Endodermal cell (in vitro differentiated cells): Measurements from ENCODE around the gene CENPF. TPM values are rescaled to one million over a fixed set of nuclear protein-coding genes. Genes with fewer than 3 reads are reported as not detected.

Experiments used
- DNase-seq: peaks from one replicate; pipeline ENCODE4 v3.0.0-alpha.2; 2017
- H3K27ac ChIP-seq: 2 replicates; pipeline ENCODE4 v1.5.1; 2013; ENCODE audit warnings: mild to moderate bottlenecking, low read depth, low read length, moderate library complexity
- H3K27me3 ChIP-seq: 2 replicates; pipeline ENCODE4 v1.6.1; 2013; ENCODE audit warnings: mild to moderate bottlenecking, low read length, moderate library complexity; ENCODE audit not compliant: insufficient read depth, control insufficient read depth, poor library complexity, severe bottlenecking
- H3K36me3 ChIP-seq: 2 replicates; pipeline ENCODE4 v1.7.0; 2013; ENCODE audit warnings: mild to moderate bottlenecking, low read length, moderate library complexity; ENCODE audit not compliant: control insufficient read depth, insufficient read depth
- H3K4me1 ChIP-seq: one replicate; pipeline ENCODE4 v1.7.0; 2013; ENCODE audit warnings: low read length; ENCODE audit not compliant: control insufficient read depth, insufficient read depth
- H3K4me3 ChIP-seq: 2 replicates; pipeline ENCODE4 v1.5.1; 2013; ENCODE audit warnings: mild to moderate bottlenecking, low read length, moderate library complexity
- H3K9ac ChIP-seq: 2 replicates; pipeline ENCODE4 v1.6.1; 2013; ENCODE audit warnings: mild to moderate bottlenecking, low read length, moderate library complexity; ENCODE audit not compliant: poor library complexity, severe bottlenecking; ENCODE audit errors: extremely low read depth
- H3K9me3 ChIP-seq: 2 replicates; pipeline ENCODE4 v1.6.1; 2013; ENCODE audit warnings: mild to moderate bottlenecking, low read length, moderate library complexity; ENCODE audit not compliant: control insufficient read depth
- H3K27ac Mint-ChIP-seq: 2 replicates; pipeline ENCODE4 v1.8.0; 2020; ENCODE audit warnings: mixed read lengths
- H3K27me3 Mint-ChIP-seq: 2 replicates; pipeline ENCODE4 v1.8.0; 2021; ENCODE audit warnings: mild to moderate bottlenecking, mixed read lengths; ENCODE audit not compliant: insufficient read depth
- H3K36me3 Mint-ChIP-seq: 2 replicates; pipeline ENCODE4 v1.8.0; 2020; ENCODE audit warnings: low read depth, mixed read lengths
- H3K4me1 Mint-ChIP-seq: 2 replicates; pipeline ENCODE4 v1.8.0; 2020; ENCODE audit warnings: mixed read lengths
- H3K4me3 Mint-ChIP-seq: 2 replicates; pipeline ENCODE4 v1.8.0; 2020; ENCODE audit warnings: mild to moderate bottlenecking, moderate library complexity, mixed read lengths
- H3K9me3 Mint-ChIP-seq: 2 replicates; pipeline ENCODE4 v1.8.0; 2020; ENCODE audit warnings: mild to moderate bottlenecking, mixed read lengths
- WGBS, 2 experiments: methylation state at CpG; one replicate each; pipeline versions ENCODE4 v1.1.5 to v1.1.7; 2013; ENCODE audit warnings: missing lambda C conversion rate in 2 of 2, mixed read lengths in 1 of 2; ENCODE audit not compliant: insufficient coverage in 1 of 2, insufficient read length in 1 of 2; 5-methylcytosine and 5-hydroxymethylcytosine counted together
- total RNA-seq, 2 donors: library from RNA; stranded (reverse); fragmentation: NEBNext Ultra II Directional in 1 of 2; extraction: Animal tissue kit (Norgen Biotek cat#: 25700) in 1 of 2; gene quantifications; 2 replicates in 1 of 2; 3 replicates in 1 of 2; pipeline ENCODE4 v1.2.1, GENCODE V29; 2021
- TF ChIP-seq, protein P1 (sequence below): fragments of 200-600 bp; sonication (generic); conservative IDR thresholded peaks from 2 replicates; pipeline ENCODE4 v1.5.0; 2021; ENCODE audit warnings: antibody characterized with exemption, mild to moderate bottlenecking

Gene CENPF
- total RNA-seq, 2 donors from 2014 or later: 77.2 to 87.2 TPM

DNA sequence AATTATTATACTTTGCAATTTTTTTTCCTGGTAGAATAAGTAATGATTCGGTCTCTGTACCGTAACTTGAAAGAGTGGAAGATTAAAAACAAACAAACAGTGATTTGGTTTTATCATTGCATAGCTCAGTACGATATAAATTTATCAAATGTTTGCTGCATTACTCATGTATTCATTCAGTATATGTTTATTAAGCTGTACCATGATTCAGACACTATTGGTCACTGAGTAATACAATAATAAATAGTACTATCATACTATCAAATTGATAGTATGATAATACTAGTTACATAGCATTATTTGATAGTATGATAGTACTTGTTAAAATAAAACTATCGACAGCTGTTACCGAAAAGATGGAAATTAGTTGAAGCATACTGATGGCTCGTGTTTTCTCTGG is 12.1 kb downstream of the CENPF start:
- Histone ChIP-seq H3K27ac (no peak overlapping the region), H3K9ac (no peak overlapping the region), H3K36me3 (peaks cover 60% of the 10 kb centered on the region), H3K4me1 (no peaks in the 10 kb centered on the region), H3K4me3 (no peak overlapping the region), H3K27me3 (no peaks in the 10 kb centered on the region), H3K9me3 (peaks cover 8% of the 10 kb centered on the region)
- DNase-seq: no peak
- H3K9me3 Mint-ChIP-seq: peaks cover 2% of the 10 kb centered on the region
- no peaks in the 10 kb centered on the region for H3K27me3 Mint-ChIP-seq
- no peak overlapping the region for H3K27ac Mint-ChIP-seq
- WGBS, 2 experiments: 97% methylated on average over 3 to 6 of the region's 6 CpGs
- no peak overlapping the region for H3K4me3 Mint-ChIP-seq
- peaks cover 51% of the 10 kb centered on the region for H3K36me3 Mint-ChIP-seq
- H3K4me1 Mint-ChIP-seq: peaks cover 2% of the 10 kb centered on the region
- TF ChIP-seq, protein P1, sequence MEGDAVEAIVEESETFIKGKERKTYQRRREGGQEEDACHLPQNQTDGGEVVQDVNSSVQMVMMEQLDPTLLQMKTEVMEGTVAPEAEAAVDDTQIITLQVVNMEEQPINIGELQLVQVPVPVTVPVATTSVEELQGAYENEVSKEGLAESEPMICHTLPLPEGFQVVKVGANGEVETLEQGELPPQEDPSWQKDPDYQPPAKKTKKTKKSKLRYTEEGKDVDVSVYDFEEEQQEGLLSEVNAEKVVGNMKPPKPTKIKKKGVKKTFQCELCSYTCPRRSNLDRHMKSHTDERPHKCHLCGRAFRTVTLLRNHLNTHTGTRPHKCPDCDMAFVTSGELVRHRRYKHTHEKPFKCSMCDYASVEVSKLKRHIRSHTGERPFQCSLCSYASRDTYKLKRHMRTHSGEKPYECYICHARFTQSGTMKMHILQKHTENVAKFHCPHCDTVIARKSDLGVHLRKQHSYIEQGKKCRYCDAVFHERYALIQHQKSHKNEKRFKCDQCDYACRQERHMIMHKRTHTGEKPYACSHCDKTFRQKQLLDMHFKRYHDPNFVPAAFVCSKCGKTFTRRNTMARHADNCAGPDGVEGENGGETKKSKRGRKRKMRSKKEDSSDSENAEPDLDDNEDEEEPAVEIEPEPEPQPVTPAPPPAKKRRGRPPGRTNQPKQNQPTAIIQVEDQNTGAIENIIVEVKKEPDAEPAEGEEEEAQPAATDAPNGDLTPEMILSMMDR: no peak

DNA sequence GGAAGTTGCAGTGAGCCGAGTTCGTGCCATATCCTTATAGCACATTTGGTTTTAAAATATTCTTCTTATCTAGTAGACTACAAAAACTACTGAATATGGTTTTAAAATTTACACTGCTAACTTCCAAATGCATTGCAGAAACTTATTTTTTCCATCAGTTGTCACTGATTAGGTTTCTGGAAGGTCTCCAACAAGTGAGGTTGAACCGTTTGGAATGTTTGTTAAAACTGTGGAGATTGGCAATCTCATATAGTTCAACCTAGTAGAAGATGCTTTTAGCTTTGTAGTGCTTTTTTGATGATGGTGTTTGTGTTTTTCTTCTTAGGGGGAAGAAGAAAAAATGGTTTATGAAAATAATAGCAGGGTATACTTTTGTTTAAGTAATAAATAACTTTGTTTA is 12.9 kb downstream of the CENPF start:
- Histone ChIP-seq H3K27ac (no peak overlapping the region), H3K27me3 (no peaks in the 10 kb centered on the region), H3K36me3 (peaks cover 66% of the 10 kb centered on the region), H3K9ac (no peak overlapping the region), H3K4me1 (no peaks in the 10 kb centered on the region), H3K9me3 (peaks cover 3% of the 10 kb centered on the region), H3K4me3 (no peak overlapping the region)
- Mint-ChIP-seq H3K27ac (no peak overlapping the region), H3K36me3 (peaks cover 50% of the 10 kb centered on the region), H3K4me1 (peaks cover 2% of the 10 kb centered on the region), H3K9me3 (no peaks in the 10 kb centered on the region), H3K27me3 (no peaks in the 10 kb centered on the region), H3K4me3 (no peak overlapping the region)
- no peak for DNase-seq
- TF ChIP-seq, protein P1: no peak
- WGBS, 2 experiments: 92 to 100% methylated on average over 1 to 3 of the region's 3 CpGs

DNA sequence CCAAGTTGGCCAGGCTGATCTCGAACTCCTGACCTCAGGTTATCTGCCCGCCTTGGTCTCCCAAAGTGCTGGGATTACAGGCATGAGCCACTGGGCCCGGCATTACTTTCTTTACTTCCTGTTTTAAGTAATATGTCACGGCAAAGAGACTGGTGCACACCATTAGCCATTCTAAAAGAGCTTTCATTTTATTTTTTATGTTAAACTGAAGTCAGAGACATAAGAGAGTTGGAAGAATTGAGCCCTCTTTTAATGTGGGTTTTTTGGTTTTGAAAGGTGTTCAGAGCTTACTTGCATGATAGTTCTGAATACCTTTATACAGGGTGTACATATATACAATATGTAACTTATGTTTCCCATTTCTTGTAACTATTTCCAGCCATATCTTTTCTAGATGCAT is 14.3 kb downstream of the CENPF start:
- Histone ChIP-seq H3K27ac (no peak overlapping the region), H3K4me3 (no peak overlapping the region), H3K36me3 (peaks cover 78% of the 10 kb centered on the region), H3K27me3 (no peaks in the 10 kb centered on the region), H3K9me3 (no peaks in the 10 kb centered on the region), H3K9ac (no peak overlapping the region), H3K4me1 (no peaks in the 10 kb centered on the region)
- H3K4me1 Mint-ChIP-seq: no peaks in the 10 kb centered on the region
- no peak for DNase-seq
- no peaks in the 10 kb centered on the region for H3K27me3 Mint-ChIP-seq
- TF ChIP-seq, protein P1: no peak
- H3K4me3 Mint-ChIP-seq: no peak overlapping the region
- no peak overlapping the region for H3K27ac Mint-ChIP-seq
- H3K36me3 Mint-ChIP-seq: peaks cover 53% of the 10 kb centered on the region
- no peaks in the 10 kb centered on the region for H3K9me3 Mint-ChIP-seq
- 98 to 100% methylated on average over 2 to 4 of the region's 4 CpGs for WGBS, 2 experiments
